ENCODE data around the gene PPP1R15B. TPM values are rescaled to one million over a fixed set of nuclear protein-coding genes. Genes with fewer than 3 reads are reported as not detected.
"Not testable (repeated sequence)": the region's sequence is repeated elsewhere in the genome, so short reads cannot be mapped to it uniquely, and the experiment has no call there.

The PPP1R15B gene
- total RNA-seq, 4 donors from 2014 or later: 62.3 to 238 (median 124) TPM

DNA sequence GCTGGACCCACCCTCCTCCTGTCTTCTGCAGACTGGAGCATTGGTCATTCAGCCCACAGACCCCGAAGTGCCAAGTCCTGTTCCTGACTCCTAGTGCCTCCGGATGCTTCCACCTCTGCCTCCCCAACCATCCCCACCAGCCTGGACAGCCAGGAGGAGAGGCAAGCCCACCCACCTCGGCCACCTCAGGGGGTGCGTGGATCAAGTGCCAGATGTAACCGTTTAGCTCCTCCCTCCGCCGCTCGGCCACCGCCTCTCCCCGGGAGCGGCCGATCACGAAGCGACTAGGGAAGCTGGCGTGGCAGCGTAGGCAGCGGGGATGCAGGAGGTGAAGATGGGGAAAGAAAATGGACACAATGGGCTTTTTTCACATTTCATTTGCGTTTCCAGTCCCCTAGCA, 18.1 kb upstream of the PPP1R15B start:
- TF ChIP-seq CTCF (IDR thresholded peaks at IDR 0.05): no peak
- ATAC-seq (ENCODE audit: low FRiP score) (no peak), DNase-seq (ENCODE audit: low spot score) (no peak)

DNA sequence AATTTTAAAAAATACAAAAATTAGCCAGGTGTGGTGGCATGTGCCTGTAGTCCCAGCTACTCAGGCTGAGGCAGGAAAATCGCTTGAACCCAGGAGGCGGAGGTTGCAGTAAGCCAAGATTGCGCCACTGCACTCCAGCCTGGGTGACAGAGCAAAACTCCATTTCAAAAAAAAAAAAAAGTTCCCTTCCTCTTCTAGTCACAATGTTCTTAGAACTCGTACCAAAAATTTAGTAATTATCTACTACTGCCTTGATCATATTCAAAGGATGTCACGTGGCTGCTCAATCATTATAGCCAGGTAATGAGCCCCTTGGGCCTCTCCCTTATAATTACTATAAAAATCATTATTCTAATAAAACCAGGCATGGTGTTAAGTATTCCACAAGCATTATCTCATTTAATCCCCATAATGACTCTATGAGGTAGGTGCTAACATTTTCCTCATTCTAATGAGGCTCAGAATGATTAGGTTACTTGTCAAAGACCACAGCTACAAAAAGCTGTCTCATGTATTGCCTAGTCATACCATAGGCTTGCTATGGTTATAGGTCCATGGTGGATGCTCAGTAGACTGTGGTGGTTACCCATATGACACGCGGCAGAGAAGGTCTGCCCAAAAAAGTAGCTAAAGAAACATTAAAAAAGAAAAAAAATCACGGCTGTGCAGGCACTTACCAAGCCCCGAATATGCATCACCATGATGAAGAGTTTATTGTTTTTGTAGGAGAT, 15.5 kb upstream of the PPP1R15B start:
- TF ChIP-seq CTCF (IDR thresholded peaks at IDR 0.05): no peak
- DNase-seq (ENCODE audit: low spot score) (no peak), ATAC-seq (ENCODE audit: low FRiP score) (no peak)

- no peak for ATAC-seq (ENCODE audit: low FRiP score)
- TF ChIP-seq CTCF (IDR thresholded peaks at IDR 0.05): no peak
- no peak for DNase-seq (ENCODE audit: low spot score)
Observed at GRCh38 chr1:204426474-204426873, 14.9 kb upstream of the PPP1R15B start.

GRCh38 chr1:204426035-204426436, 14.4 kb upstream of the PPP1R15B start:
- peak; percentile 26 for ATAC-seq (ENCODE audit: low FRiP score)
- TF ChIP-seq CTCF (IDR thresholded peaks at IDR 0.05): no peak
- no peak for DNase-seq (ENCODE audit: low spot score)

DNA sequence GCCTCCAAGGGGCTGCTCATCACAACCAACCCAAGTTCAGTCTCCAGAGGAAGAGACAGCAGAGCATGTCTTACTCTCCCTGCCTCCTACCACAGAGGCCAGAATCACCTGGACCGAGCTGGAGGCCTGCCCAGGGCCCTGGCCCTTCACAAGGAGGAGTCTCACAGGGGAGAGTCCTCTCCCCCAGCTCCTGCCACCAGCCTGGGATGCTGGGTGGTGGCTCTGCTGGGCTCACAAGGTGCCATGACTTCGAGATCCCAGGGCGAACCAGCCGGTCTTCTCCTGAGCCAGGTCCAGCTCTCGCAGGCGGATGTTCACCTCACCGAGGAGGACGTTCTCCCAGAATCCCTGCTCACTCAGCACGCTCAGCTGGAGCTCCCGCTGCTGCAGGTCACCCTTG, 13.0 kb upstream of the PPP1R15B start:
- no peak for TF ChIP-seq CTCF (IDR thresholded peaks at IDR 0.05)
- ATAC-seq (ENCODE audit: low FRiP score) (no peak), DNase-seq (ENCODE audit: low spot score) (no peak)

DNA sequence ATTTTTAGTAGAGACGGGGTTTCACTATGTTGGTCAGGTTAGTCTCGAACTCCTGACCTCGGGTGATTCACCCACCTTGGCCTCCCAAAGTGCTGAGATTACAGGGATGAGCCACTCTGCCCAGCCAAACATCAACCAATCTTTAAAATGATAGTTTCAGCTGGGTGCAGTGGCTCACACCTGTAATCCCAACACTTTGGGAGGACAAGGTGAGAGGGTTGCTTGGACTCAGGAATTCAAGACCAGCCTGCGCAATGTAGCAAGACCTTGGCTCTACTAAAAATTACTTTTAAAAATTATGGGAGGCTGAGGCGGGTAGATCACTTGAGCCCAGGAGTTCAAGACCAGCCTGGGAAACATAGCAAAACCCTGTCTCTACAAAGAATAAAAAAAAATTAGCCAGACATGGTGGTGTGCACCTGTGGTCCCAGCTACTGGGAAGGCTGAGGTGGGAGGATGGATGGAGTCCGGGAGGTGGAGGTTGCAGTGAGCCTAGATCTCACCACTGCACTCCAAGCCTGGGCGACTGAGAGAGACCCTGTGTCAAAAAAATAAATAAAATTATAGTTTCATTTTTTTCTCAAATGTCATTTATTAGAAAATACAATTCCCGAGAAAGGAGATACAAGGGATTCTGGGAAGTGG, 10.6 kb upstream of the PPP1R15B start:
- not testable (repeated sequence) for ATAC-seq (ENCODE audit: low FRiP score); DNase-seq (ENCODE audit: low spot score)

DNA sequence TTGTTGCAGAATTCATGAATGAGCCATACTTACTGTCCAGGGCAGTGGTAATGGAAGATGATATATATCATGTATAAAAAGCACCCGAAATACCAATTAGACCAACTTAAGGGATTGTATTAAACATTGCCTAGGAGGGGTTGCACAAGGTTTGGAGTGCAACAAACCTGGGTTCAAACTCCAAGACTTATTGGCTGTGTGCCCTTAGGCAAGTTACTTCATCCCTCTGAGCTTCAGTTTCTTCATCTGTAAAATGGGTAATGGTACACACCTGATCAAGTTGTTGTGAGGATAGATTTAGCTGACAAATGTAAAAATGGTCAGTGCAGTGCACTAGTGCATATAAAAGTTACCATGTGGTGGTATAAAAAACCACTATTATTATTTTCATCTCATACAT, 9.8 kb upstream of the PPP1R15B start:
- ATAC-seq (ENCODE audit: low FRiP score) (no peak), DNase-seq (ENCODE audit: low spot score) (no peak)
- TF ChIP-seq CTCF (IDR thresholded peaks at IDR 0.05): no peak
